Measurements from ENCODE around the gene CRAT. TPM values are rescaled to one million over a fixed set of nuclear protein-coding genes. Genes with fewer than 3 reads are reported as not detected.

Gene CRAT
- total and polyA plus RNA-seq, 2 donors: 15.0 to 70.7 TPM

GRCh38 chr9:129079829-129080228 lies 30.8 kb downstream of the CRAT start:
- H3K36me3 ChIP-seq (ENCODE audit: insufficient read depth): no peaks in the 10 kb centered on the region
- H3K4me3 ChIP-seq (ENCODE audit: low read depth, low read length): no peak overlapping the region
- H3K27ac ChIP-seq (ENCODE audit: low read depth): no peak overlapping the region
- DNase-seq (ENCODE audit: extremely low spot score): no peak
- H3K4me1 ChIP-seq (ENCODE audit: insufficient read depth): no peaks in the 10 kb centered on the region
- 83% methylated on average over 13 of the region's 13 CpGs for WGBS

- H3K27ac ChIP-seq (ENCODE audit: low read depth): no peak overlapping the region
- no peaks in the 10 kb centered on the region for H3K36me3 ChIP-seq (ENCODE audit: insufficient read depth)
- H3K4me3 ChIP-seq (ENCODE audit: low read depth, low read length): no peak overlapping the region
- no peak for DNase-seq (ENCODE audit: extremely low spot score)
- H3K4me1 ChIP-seq (ENCODE audit: insufficient read depth): no peaks in the 10 kb centered on the region
- WGBS: 86% methylated on average over 18 of the region's 18 CpGs
These were observed 31.7 kb downstream of the CRAT start for GRCh38 chr9:129078691-129079503.

- H3K36me3 ChIP-seq (ENCODE audit: insufficient read depth): no peaks in the 10 kb centered on the region
- DNase-seq (ENCODE audit: extremely low spot score): no peak
- no peaks in the 10 kb centered on the region for H3K4me1 ChIP-seq (ENCODE audit: insufficient read depth)
- 83% methylated on average over 10 of the region's 10 CpGs for WGBS
- no peak overlapping the region for H3K27ac ChIP-seq (ENCODE audit: low read depth)
- no peak overlapping the region for H3K4me3 ChIP-seq (ENCODE audit: low read depth, low read length)
These were observed 33.4 kb downstream of the CRAT start for GRCh38 chr9:129077236-129077635.

- no peaks in the 10 kb centered on the region for H3K4me1 ChIP-seq (ENCODE audit: insufficient read depth)
- 94% methylated on average over 11 of the region's 11 CpGs for WGBS
- H3K4me3 ChIP-seq (ENCODE audit: low read depth, low read length): no peak overlapping the region
- DNase-seq (ENCODE audit: extremely low spot score): no peak
- no peak overlapping the region for H3K27ac ChIP-seq (ENCODE audit: low read depth)
- no peaks in the 10 kb centered on the region for H3K36me3 ChIP-seq (ENCODE audit: insufficient read depth)
These were observed 34.0 kb downstream of the CRAT start for GRCh38 chr9:129076640-129077037.

GRCh38 chr9:129075996-129076639 lies 34.5 kb downstream of the CRAT start:
- 87% methylated on average over 16 of the region's 16 CpGs for WGBS
- no peaks in the 10 kb centered on the region for H3K36me3 ChIP-seq (ENCODE audit: insufficient read depth)
- H3K4me1 ChIP-seq (ENCODE audit: insufficient read depth): no peaks in the 10 kb centered on the region
- H3K4me3 ChIP-seq (ENCODE audit: low read depth, low read length): no peak overlapping the region
- H3K27ac ChIP-seq (ENCODE audit: low read depth): no peak overlapping the region
- no peak for DNase-seq (ENCODE audit: extremely low spot score)

- no peak for DNase-seq (ENCODE audit: extremely low spot score)
- Histone ChIP-seq H3K36me3 (ENCODE audit: insufficient read depth) (no peaks in the 10 kb centered on the region), H3K4me3 (ENCODE audit: low read depth, low read length) (no peak overlapping the region), H3K4me1 (ENCODE audit: insufficient read depth) (no peaks in the 10 kb centered on the region), H3K27ac (ENCODE audit: low read depth) (no peak overlapping the region)
- WGBS: 89% methylated on average over 3 of the region's 3 CpGs
These were observed 36.5 kb downstream of the CRAT start for GRCh38 chr9:129074106-129074505.

GRCh38 chr9:129073404-129073803 lies 37.2 kb downstream of the CRAT start:
- WGBS: 79% methylated on average over 8 of the region's 8 CpGs
- H3K36me3 ChIP-seq (ENCODE audit: insufficient read depth): no peaks in the 10 kb centered on the region
- no peak overlapping the region for H3K27ac ChIP-seq (ENCODE audit: low read depth)
- no peak overlapping the region for H3K4me3 ChIP-seq (ENCODE audit: low read depth, low read length)
- H3K4me1 ChIP-seq (ENCODE audit: insufficient read depth): no peaks in the 10 kb centered on the region
- no peak for DNase-seq (ENCODE audit: extremely low spot score)

GRCh38 chr9:129072171-129072570 lies 38.4 kb downstream of the CRAT start:
- Histone ChIP-seq H3K27ac (ENCODE audit: low read depth) (no peak overlapping the region), H3K4me1 (ENCODE audit: insufficient read depth) (no peaks in the 10 kb centered on the region), H3K36me3 (ENCODE audit: insufficient read depth) (peaks cover 4% of the 10 kb centered on the region), H3K4me3 (ENCODE audit: low read depth, low read length) (no peak overlapping the region)
- no peak for DNase-seq (ENCODE audit: extremely low spot score)
- WGBS: 50% methylated on average over 9 of the region's 9 CpGs

- H3K36me3 ChIP-seq (ENCODE audit: insufficient read depth): peaks cover 4% of the 10 kb centered on the region
- WGBS: 60% methylated on average over 10 of the region's 10 CpGs
- no peak for DNase-seq (ENCODE audit: extremely low spot score)
- no peak overlapping the region for H3K27ac ChIP-seq (ENCODE audit: low read depth)
- H3K4me1 ChIP-seq (ENCODE audit: insufficient read depth): no peaks in the 10 kb centered on the region
- no peak overlapping the region for H3K4me3 ChIP-seq (ENCODE audit: low read depth, low read length)
These were observed 39.0 kb downstream of the CRAT start for GRCh38 chr9:129071526-129072126.

- no peak for DNase-seq (ENCODE audit: extremely low spot score)
- H3K4me3 ChIP-seq (ENCODE audit: low read depth, low read length): no peak overlapping the region
- no peaks in the 10 kb centered on the region for H3K4me1 ChIP-seq (ENCODE audit: insufficient read depth)
- no peak overlapping the region for H3K27ac ChIP-seq (ENCODE audit: low read depth)
- peaks cover 4% of the 10 kb centered on the region for H3K36me3 ChIP-seq (ENCODE audit: insufficient read depth)
- WGBS: 72% methylated on average over 21 of the region's 21 CpGs
These were observed 39.7 kb downstream of the CRAT start for GRCh38 chr9:129070696-129071525.

- no peak overlapping the region for H3K4me3 ChIP-seq (ENCODE audit: low read depth, low read length)
- H3K36me3 ChIP-seq (ENCODE audit: insufficient read depth): peaks cover 4% of the 10 kb centered on the region
- H3K4me1 ChIP-seq (ENCODE audit: insufficient read depth): no peaks in the 10 kb centered on the region
- H3K27ac ChIP-seq (ENCODE audit: low read depth): no peak overlapping the region
- WGBS: 87% methylated on average over 26 of the region's 26 CpGs
- no peak for DNase-seq (ENCODE audit: extremely low spot score)
These were observed 40.5 kb downstream of the CRAT start for GRCh38 chr9:129069862-129070641.

GRCh38 chr9:129068990-129069861 lies 41.4 kb downstream of the CRAT start:
- no peaks in the 10 kb centered on the region for H3K4me1 ChIP-seq (ENCODE audit: insufficient read depth)
- H3K4me3 ChIP-seq (ENCODE audit: low read depth, low read length): no peak overlapping the region
- no peak for DNase-seq (ENCODE audit: extremely low spot score)
- no peak overlapping the region for H3K27ac ChIP-seq (ENCODE audit: low read depth)
- WGBS: 78% methylated on average over 31 of the region's 31 CpGs
- peaks cover 4% of the 10 kb centered on the region for H3K36me3 ChIP-seq (ENCODE audit: insufficient read depth)
